GM12872 (cell line): Measurements from ENCODE around the gene NEDD4L.

Source experiments
- CTCF ChIP-seq: IDR thresholded peaks from 3 replicates; pipeline ENCODE4 v1.5.1; 2011; ENCODE audit warnings: low read depth, mild to moderate bottlenecking, low read length, moderate library complexity; ENCODE audit not compliant: insufficient read depth

NEDD4L gene

DNA sequence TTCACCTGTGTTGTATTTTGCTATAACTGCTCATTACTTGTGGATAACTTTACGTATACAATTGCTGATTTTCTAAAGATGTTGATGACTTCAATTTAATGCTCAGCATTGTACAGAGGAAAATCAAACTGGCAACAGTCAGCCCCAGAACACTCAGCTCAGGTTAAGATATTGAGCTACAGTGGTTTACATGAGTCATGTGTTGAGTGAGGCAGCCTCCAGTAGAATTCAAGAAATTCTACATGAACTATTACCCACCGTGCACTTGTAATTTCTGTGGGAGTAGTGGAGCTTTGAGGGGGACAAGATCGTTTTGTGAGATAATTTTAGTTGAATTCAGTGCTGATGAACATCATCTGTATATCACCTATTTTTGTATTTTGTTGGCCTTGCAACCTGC, 292.6 kb downstream of the NEDD4L start:
- TF ChIP-seq CTCF: no peak

DNA sequence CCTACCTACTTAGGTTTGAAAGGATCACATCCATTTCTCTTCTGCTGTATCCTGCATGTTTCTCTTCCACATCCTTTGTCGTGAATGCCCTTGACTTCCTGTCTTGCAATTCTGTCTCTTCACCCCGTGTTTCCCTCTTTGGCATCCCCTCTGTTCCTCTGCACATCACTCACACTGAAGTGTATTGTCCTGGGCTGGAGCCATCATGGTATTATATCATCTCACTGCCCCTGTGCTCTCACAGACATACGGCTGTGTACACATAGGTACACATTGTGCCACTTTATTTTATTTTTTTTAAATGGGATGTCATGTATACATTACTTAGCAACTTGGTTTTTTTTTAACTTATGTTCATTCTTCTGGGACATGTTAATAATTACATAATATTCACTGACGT, 293.3 kb downstream of the NEDD4L start:
- no peak for TF ChIP-seq CTCF

- TF ChIP-seq CTCF: no peak
Observed at GRCh38 chr18:58337686-58338085, 293.7 kb downstream of the NEDD4L start.

- no peak for TF ChIP-seq CTCF
Observed at GRCh38 chr18:58338141-58338540, 294.1 kb downstream of the NEDD4L start.

- no peak for TF ChIP-seq CTCF
Observed at GRCh38 chr18:58338961-58339592, 295.1 kb downstream of the NEDD4L start.

GRCh38 chr18:58339890-58340289, 295.9 kb downstream of the NEDD4L start:
- no peak for TF ChIP-seq CTCF

DNA sequence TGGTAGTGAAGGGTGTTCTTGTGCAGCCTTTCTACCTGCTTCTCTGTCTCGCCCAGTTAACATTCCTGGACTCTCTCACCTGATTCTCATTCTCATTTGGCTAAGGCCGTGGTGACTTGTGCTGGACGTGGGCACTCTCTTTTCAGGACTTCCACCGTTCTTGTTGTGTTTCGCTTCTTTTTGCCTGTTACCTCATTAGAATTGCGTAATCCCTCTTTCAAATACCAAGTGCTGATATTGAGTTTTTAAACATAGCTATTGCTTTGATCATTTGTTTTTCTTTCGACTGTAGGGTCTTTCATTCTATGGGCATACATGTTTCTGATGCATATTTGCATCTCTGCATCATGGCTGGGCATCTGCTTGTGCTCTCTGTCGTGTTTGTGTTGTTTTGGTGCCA, 297.9 kb downstream of the NEDD4L start:
- no peak for TF ChIP-seq CTCF
